HG02943 (cell line): ENCODE measurements around the gene ITGB2.

Experiments used
- ATAC-seq: cut with Tn5 transposase; IDR thresholded peaks from one replicate; pipeline ENCODE4 v1.9.1; 2021; ENCODE audit warnings: mild to moderate bottlenecking, low read depth, moderate library complexity; ENCODE audit not compliant: unreplicated experiment

The ITGB2 gene

DNA sequence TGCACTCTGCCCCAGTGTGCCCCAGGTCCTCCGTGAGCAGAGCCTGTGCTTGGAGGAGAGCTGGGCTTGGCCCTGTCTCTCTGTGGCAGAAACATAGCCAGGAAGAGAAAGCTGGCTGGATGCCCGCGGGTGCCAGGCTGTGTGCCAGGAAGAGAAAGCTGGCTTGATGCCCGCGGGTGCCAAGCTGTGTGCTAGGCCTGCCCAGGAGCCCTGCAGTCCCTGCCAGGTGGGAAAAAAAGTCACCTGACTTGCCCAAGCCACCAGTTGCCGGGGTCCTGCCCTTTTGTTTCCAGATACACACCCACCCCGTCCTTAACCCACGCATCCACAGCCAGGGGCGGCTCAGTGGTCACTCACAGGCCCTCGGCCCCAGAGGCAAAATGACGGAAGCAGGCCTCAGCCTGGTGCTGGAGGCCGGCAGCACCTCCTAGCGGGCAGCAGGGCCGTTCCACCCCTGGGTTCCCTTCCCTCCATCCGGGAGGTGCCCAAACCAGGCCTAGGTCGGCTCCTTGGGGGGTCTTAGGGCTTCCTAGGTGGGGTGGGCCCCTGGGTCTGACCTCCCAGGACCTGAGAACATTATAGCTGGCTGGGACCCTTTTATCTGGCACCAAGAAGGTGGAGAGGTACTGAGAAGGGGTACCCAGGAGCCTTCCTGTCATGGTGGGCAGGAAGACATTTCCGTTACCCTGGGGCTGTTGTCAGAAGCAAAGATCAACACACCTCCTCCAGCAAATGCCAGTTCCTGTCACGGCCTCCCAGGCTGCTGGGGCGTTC, 9.1 kb downstream of the ITGB2 start:
- ATAC-seq = no peak

- ATAC-seq = no peak
These were observed 9.7 kb downstream of the ITGB2 start for GRCh38 chr21:44911068-44911383.

- ATAC-seq = no peak
These were observed 10.3 kb downstream of the ITGB2 start for GRCh38 chr21:44910229-44911067.

DNA sequence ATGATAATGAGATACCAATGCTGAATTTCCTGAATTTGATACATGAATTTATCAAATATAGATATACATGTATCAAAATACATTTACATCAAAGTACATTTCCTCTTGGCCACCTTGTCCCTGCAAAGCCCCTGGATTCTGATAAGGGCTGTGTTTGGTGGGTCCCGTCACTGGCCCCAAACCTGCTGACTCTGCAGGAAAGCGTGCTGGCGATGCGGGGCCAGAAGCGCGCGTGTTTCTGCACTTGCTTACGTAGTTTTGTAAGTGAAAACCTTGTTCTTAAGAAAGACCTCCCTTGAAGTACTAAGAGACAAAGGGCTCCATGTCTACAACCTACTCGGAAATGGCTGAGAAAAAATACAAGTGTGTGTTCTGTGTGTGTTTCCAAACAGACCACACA, 11.0 kb downstream of the ITGB2 start:
- ATAC-seq = no peak

- no peak for ATAC-seq
These were observed 11.8 kb downstream of the ITGB2 start for GRCh38 chr21:44908908-44909307.

DNA sequence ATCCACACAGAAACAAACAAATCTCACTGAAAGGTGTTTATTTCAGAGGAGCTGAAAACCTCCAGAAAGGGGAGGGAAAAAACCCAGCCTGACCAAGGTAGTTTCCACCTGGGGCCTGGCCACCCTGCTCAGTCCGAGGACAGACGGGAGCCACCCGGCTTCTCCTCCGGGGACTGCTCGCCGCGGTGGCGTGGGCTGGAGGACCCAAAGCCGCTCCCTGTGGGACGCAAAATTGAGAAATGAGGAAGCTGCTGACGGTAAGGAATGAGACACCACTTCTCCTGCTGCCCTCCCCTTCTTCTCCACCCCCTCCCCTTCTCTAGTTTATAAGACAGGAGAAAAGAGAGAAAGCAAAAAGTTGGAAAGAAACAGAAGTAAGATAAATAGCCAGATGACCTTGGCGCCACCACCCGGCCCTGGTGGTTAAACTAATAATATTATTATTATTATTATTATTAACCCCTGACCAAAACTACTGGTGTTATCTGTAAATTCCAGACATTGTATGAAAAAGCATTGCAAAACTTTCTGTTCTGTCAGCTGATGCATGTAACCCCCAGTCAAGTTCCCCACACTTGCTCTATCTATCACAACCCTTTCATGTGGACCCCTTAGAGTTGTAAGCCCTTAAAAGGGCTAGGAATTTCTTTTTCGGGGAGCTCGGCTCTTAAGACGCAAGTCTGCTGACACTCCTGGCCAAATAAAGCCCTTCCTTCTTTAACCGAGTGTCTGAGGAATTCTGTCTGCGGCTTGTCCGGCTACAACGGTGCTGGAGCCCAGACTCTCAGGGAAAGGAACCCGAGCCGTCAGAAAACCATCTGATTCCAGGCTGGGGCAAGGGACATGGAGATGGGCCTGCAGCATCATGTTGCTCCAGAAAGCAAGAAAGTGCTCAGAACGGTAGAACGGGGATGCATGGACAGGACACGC, 12.5 kb downstream of the ITGB2 start:
- no peak for ATAC-seq

DNA sequence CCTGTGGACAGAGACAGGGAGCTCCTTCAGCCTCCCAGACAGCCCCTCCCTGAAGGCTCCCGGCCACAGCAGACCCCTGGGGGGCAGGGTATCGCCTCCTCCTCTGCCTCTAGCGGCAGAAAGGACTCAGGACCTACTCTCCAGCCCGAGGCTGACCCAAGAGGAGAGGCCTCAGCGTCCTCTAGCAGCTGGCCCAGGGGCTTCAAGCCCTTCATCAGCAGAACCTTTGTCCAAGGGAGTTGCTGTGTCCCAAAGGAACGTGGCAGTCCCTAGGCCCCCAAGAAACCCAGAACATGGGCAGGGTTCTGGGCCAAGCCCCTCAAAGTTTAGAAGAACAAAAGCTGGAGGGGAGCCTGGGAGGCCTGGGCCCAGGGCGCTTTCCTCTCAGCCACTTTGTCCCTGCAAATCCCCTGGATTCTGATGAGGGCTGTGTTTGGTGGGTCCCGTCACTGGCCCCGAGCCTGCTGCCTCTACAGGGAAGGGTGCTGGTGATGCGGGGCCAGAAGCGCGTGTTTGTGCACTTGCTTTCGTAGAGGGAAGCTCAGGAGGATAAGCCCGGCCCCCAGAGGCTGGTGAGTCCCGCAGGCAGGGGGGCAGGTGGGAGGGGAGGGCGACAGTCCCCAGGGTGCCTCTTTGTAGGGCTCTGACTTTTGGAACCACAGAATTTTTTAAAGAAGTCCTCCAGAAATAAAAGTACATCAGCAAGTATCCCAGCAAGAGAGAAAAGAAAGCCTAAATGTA, 13.3 kb downstream of the ITGB2 start:
- ATAC-seq = no peak

DNA sequence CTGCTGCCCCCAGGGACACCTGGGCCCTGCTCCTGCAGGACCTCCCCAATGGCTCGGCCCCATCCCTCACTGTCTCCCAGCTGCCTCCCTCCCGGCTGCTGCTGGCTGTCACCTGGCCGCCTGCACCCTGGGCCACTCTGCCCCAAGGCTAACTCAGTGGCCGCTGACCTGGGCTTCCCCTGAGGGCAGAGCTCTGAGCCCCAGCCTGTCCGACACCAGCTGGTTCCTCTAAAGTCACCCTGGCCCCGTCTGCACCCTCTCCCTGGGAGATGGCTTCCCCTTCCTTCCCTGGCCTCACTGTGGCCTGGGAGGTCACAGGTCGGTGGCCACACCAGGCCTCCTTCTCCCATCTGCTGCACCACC, 15.0 kb downstream of the ITGB2 start:
- no peak for ATAC-seq

GRCh38 chr21:44905016-44905727, 15.5 kb downstream of the ITGB2 start:
- no peak for ATAC-seq

DNA sequence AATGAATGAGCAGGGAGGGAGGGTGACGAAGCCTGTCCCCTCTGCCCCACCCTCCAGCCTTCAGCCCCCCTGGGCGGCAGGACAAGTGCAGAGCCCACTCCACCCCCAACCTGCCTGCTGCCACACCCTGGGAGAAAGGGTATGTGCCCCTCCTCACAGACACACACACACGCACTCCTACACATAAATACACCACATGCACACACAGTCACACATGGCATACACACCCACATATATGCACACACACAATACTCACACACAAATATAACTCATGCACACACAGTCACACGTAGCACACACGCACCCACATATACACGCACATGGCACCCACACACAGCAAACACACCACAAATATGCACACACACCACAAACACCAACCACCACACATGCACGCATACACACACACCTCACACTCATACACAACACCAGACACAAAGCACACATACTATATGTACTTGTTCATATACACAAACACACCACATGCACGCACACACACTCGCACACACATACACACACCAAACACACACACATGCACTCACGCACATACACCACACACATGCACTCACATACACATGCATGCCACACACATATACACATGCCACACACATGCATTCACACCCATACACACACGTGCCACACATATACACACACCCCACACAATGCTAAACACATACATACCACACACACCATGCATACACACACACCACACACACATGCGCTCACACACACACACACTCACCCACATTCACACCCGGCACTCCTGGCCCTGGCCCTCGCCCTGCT, 16.4 kb downstream of the ITGB2 start:
- ATAC-seq = no peak

DNA sequence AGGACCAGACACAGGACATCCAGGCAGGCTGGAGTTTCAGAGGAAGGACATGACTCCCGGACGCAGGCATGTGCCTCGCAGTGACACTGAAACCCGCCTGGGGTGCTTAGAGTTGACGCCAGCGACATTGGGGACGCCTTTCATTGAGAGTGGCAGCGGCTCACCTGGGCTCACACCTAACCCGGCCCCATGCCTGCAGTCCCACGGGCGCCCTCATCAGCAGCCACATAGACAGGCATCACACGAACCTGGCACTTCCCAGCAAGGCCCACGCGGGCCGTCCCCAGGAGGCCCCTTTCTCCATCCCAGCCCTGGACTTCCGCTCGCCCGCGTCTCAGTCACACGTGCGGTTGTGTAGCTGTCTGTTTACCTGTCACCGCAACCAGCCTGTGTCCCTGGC, 17.0 kb downstream of the ITGB2 start:
- no peak for ATAC-seq

DNA sequence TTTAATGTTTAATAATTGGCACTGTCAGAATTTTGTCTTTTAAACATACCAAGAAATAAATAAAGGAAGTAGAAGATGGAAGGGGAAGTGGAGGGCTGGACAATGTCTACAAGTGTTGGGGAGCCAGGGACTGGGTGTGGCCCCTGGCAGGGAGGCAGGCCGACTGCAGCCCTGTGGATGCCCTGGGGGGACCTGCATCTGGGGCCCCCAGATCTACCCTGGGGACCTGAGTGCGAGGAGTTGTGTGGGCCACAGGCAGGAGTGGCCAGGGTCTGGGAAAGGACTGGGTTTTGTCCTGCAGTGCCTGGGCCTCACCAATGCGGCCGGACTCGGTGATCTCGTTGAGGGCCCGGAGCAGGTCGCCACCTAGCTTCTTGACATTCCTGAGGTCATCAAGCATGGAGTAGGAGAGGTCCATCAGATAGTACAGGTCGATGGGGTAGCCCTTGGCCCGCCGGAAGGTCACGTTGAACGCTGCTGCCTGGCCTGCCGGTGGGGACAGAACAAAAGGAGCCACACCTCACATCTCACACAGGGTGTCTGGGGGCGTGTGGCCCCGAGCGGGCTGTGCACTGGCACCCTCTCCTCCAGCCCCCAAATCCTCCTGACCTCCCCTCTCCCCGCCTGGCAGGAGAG, 17.5 kb downstream of the ITGB2 start:
- ATAC-seq = no peak

DNA sequence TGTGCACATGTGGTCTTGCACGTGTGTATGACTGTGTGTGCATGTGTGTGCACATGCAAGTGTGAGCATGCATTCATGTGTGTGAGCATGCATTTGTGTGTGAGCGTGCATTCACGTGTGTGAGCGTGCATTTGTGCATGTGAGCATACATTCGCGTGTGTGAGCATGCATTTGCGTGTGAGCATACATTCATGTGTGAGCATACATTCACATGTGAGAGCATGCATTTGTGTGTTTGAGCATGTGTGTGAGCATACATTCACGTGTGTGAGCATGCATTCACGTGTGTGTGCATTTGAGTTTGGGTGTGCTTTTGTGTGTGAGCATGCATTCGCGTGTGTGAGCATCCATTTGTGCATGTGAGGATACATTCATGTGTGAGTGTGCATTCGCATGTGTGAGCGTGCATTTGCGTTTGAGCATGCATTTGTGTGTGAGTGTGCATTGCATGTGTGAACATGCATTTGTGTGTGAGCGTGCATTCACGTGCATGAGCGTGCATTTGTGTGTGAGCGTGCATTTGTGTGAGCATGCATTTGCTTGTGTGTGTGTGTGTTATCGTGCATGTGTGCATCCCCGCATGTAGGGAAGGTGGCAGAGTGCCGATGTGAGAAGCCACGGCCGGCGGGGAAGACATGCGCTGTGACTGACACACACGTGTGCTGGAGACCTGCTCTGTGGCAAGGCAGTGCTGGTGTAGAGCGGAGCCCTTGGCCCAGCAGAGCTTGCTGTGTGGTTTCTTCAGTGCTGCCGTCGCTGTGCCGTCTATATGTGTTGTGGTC, 18.2 kb downstream of the ITGB2 start:
- ATAC-seq = no peak

DNA sequence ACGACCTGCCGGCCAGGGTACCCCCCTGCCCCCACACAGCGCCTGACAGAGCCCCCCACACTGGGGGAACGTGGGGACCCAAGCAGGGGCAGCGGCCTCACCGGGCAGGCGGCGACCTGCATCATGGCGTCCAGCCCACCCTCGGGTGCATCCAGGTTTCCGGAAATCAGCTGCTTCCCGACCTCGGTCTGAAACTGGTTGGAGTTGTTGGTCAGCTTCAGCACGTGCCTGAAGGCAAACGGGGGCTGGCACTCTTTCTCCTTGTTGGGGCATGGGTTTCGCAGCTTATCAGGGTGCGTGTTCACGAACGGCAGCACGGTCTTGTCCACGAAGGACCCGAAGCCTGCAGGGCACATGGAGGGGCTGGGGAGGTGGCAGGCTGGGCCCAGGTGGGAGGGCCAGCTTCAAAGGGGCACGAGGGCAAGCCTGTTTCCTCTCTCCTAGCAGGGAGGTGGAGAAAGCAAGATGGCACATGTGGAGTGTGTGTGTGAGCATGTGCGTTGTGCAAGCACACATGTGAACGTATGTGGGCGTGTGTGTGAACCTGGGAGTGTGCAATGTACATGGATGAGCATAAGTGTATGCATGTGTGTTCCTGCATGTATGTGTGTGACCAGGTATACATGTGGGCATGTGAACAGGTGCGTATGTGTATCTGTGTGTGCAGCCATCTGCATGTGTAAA, 19.2 kb downstream of the ITGB2 start:
- ATAC-seq = no peak

DNA sequence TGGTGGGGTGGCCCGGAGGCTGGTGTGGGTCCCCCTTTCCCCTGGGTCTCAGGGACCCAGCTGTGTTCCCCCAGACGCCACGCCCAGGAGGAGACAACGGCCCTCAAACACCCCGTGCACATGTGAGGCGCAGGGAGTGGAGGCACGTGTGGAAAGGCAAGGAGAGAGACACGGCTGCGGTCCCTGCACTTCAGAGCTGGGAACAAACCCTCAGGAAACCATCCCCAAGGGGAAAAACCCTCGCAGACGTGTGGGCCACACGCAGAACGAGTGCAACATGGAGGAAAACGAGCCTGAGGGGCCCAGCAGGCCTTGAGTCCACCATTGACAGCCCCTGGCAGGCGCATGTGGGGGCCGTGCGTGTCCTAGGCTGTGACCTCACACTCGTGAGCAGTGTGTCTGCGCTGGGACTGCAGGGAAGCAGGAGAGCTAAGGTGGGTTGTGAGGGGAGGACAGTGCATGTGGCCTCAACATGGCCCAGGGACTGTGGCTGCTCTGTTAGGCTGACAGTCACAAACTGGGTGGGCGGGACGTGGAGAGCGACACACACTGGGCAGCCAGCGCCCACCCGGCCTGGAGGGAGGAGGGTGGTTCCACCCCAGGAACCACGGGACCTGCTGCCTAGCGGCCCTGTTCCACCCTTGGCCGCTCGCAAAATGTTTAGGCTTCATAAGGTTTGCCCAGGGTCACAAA, 20.0 kb downstream of the ITGB2 start:
- no peak for ATAC-seq

GRCh38 chr21:44899768-44900558, 20.7 kb downstream of the ITGB2 start:
- ATAC-seq = no peak
